Measurements from ENCODE around the gene THRB.

- TF ChIP-seq POLR2A (IDR thresholded peaks at IDR 0.05), result no peak
- TF ChIP-seq CTCF (IDR thresholded peaks at IDR 0.05), result no peak
These were observed 30.9 kb upstream of the THRB start for GRCh38 chr3:24525557-24525956.

Measured in esophagus squamous epithelium (tissue), 4 donors.